Measurements from ENCODE around the gene SERINC3. TPM values are rescaled to one million over a fixed set of nuclear protein-coding genes. Genes with fewer than 3 reads are reported as not detected.

SERINC3 gene
- total and polyA plus RNA-seq, 2 experiments from 2014 or later, result 18.1 to 33.0 TPM

- no peak for TF ChIP-seq CTCF (conservative IDR thresholded peaks at IDR 0.05; ENCODE audit: low read depth in 2 of 2)
- no peak for TF ChIP-seq POLR2AphosphoS5 (IDR thresholded peaks at IDR 0.05; ENCODE audit: low read depth)
- TF ChIP-seq EZH2 (IDR thresholded peaks at IDR 0.05; ENCODE audit: low read depth, unreplicated experiment), result no peak
- no peak for TF ChIP-seq ZNF331 (CRISPR knock-in tag; IDR thresholded peaks at IDR 0.05; ENCODE audit: low read depth)
Measured at GRCh38 chr20:44522841-44523240, 971 bp upstream of the SERINC3 start (continued).

GRCh38 chr20:44520881-44521280 lies 989 bp downstream of the SERINC3 start:
- Mint-ChIP-seq H3K4me3 (peak overlapping the region; percentile 83), H3K27ac (no peak overlapping the region), H3K36me3 (ENCODE audit: low read depth) (no peaks in the 10 kb centered on the region), H3K4me1 (peaks cover 22% of the 10 kb centered on the region), H3K27me3 (ENCODE audit: insufficient read depth, low read depth, poor library complexity) (no peaks in the 10 kb centered on the region), H3K9me3 (no peaks in the 10 kb centered on the region)
- Histone ChIP-seq H3K27me3 (ENCODE audit: insufficient read depth) (no peaks in the 10 kb centered on the region), H3K27ac (ENCODE audit: low read depth) (peak overlapping the region; percentile 51; the same call in 1 of the 2 replicates), H3K79me2 (replicated peaks; ENCODE audit: insufficient read depth) (peaks cover 55% of the 10 kb centered on the region), H3K4me1 (ENCODE audit: insufficient read depth) (peaks cover 40% of the 10 kb centered on the region), H3K4me2 (peak overlapping the region; percentile 91), H3F3A (replicated peaks; ENCODE audit: low read depth) (no peaks in the 10 kb centered on the region), H4K20me1 (replicated peaks; ENCODE audit: insufficient read depth) (peaks cover 16% of the 10 kb centered on the region), H3K4me3 (peak overlapping the region; percentile 82), H3K36me3 (ENCODE audit: insufficient read depth) (no peaks in the 10 kb centered on the region), H3K9me2 (ENCODE audit: insufficient read depth) (no peaks in the 10 kb centered on the region), H2AFZ (no peak overlapping the region)
- ATAC-seq, result no peak
- no peak for DNase-seq (ENCODE audit: low spot score)
- TF ChIP-seq JUNB (IDR thresholded peaks at IDR 0.05; ENCODE audit: unreplicated experiment), result no peak
- TF ChIP-seq STAT1 (IDR thresholded peaks at IDR 0.05; ENCODE audit: unreplicated experiment), result no peak
- no peak for TF ChIP-seq ZNF114 (CRISPR knock-in tag; IDR thresholded peaks at IDR 0.05)
- no peak for TF ChIP-seq POLR2AphosphoS5 (IDR thresholded peaks at IDR 0.05; ENCODE audit: low read depth)

- peaks cover 16% of the 10 kb centered on the region for H4K20me1 ChIP-seq (replicated peaks; ENCODE audit: insufficient read depth)
- TF ChIP-seq POLR2AphosphoS5 (IDR thresholded peaks at IDR 0.05; ENCODE audit: low read depth), result no peak
- TF ChIP-seq EZH2phosphoT487 (IDR thresholded peaks at IDR 0.05; ENCODE audit: unreplicated experiment), result no peak
- TF ChIP-seq ETS1 (IDR thresholded peaks at IDR 0.05), result no peak
- no peak for TF ChIP-seq ZNF114 (CRISPR knock-in tag; IDR thresholded peaks at IDR 0.05)
- no peak for TF ChIP-seq STAT1 (IDR thresholded peaks at IDR 0.05; ENCODE audit: unreplicated experiment)
- no peak for TF ChIP-seq ZNF331 (CRISPR knock-in tag; IDR thresholded peaks at IDR 0.05; ENCODE audit: low read depth)
- no peak for TF ChIP-seq EZH2 (IDR thresholded peaks at IDR 0.05; ENCODE audit: low read depth, unreplicated experiment)
- no peak for TF ChIP-seq CREB1 (CRISPR knock-in tag; IDR thresholded peaks at IDR 0.05; ENCODE audit: low read depth)
- TF ChIP-seq JUNB (IDR thresholded peaks at IDR 0.05; ENCODE audit: unreplicated experiment), result no peak
- no peak for TF ChIP-seq ZNF462 (CRISPR knock-in tag; IDR thresholded peaks at IDR 0.05)
Measured at GRCh38 chr20:44518248-44518647, 3.6 kb downstream of the SERINC3 start.

More at GRCh38 chr20:44518248-44518647, 3.6 kb downstream of the SERINC3 start:
- Histone ChIP-seq H2AFZ (no peak overlapping the region), H3K4me2 (no peak overlapping the region), H3K27ac (ENCODE audit: low read depth) (no peak overlapping the region), H3K79me2 (replicated peaks; ENCODE audit: insufficient read depth) (peaks cover 81% of the 10 kb centered on the region), H3K4me1 (ENCODE audit: insufficient read depth) (peaks cover 20% of the 10 kb centered on the region; the same call in 1 of the 2 replicates), H3K4me3 (no peak overlapping the region), H3K27me3 (ENCODE audit: insufficient read depth) (no peaks in the 10 kb centered on the region), H3K9me2 (ENCODE audit: insufficient read depth) (no peaks in the 10 kb centered on the region), H3K36me3 (ENCODE audit: insufficient read depth) (no peaks in the 10 kb centered on the region), H3F3A (replicated peaks; ENCODE audit: low read depth) (no peaks in the 10 kb centered on the region)
- Mint-ChIP-seq H3K27me3 (ENCODE audit: insufficient read depth, low read depth, poor library complexity) (no peaks in the 10 kb centered on the region), H3K4me3 (no peak overlapping the region), H3K9me3 (no peaks in the 10 kb centered on the region), H3K4me1 (peaks cover 10% of the 10 kb centered on the region; the same call in 2 of the 3 replicates), H3K27ac (no peak overlapping the region), H3K36me3 (ENCODE audit: low read depth) (no peaks in the 10 kb centered on the region)
- no peak for ATAC-seq
- no peak for DNase-seq (ENCODE audit: low spot score)

Data from GM23338 (cell line).